Fibroblast of gingiva (primary cell): ENCODE data around the gene ALDH16A1.
"Not testable (repeated sequence)": the region's sequence is repeated elsewhere in the genome, so short reads cannot be mapped to it uniquely, and the experiment has no call there.

Source experiments
- DNase-seq: peaks from one replicate; pipeline ENCODE4 v3.0.0-alpha.2; 2011; ENCODE audit warnings: low read depth

Gene ALDH16A1

GRCh38 chr19:49465371-49465770 is 12.3 kb downstream of the ALDH16A1 start:
- no peak for DNase-seq

- no peak for DNase-seq
Observed at GRCh38 chr19:49468199-49468598, 15.2 kb downstream of the ALDH16A1 start.

GRCh38 chr19:49468746-49469447 is 15.9 kb downstream of the ALDH16A1 start:
- DNase-seq: peak; percentile 84

- DNase-seq: no peak
Observed at GRCh38 chr19:49469828-49470614, 17.0 kb downstream of the ALDH16A1 start.

- no peak for DNase-seq
Observed at GRCh38 chr19:49470615-49470978, 17.6 kb downstream of the ALDH16A1 start.

GRCh38 chr19:49472936-49473335 is 19.9 kb downstream of the ALDH16A1 start:
- DNase-seq: no peak

- DNase-seq: not testable (repeated sequence)
Observed at GRCh38 chr19:49473501-49473867, 20.5 kb downstream of the ALDH16A1 start.

GRCh38 chr19:49473868-49474541 is 21.0 kb downstream of the ALDH16A1 start, which contains the start of gene FLT3LG:
Gene FLT3LG (plus strand): TSS chr19:49474215. CDS start chr19:49474640, 425 bp downstream.
- DNase-seq: peak; percentile 71

- DNase-seq: no peak
Observed at GRCh38 chr19:49474542-49474924, 21.5 kb downstream of the ALDH16A1 start.

- DNase-seq: no peak
Observed at GRCh38 chr19:49475191-49475917, 22.3 kb downstream of the ALDH16A1 start.

- DNase-seq: peak; percentile 43
Observed at GRCh38 chr19:49475995-49476880, 23.2 kb downstream of the ALDH16A1 start.

- no peak for DNase-seq
Observed at GRCh38 chr19:49479975-49480628, 27.1 kb downstream of the ALDH16A1 start.

GRCh38 chr19:49481020-49481683 is 28.1 kb downstream of the ALDH16A1 start:
- no peak for DNase-seq

- DNase-seq: no peak
Observed at GRCh38 chr19:49486232-49486631, 33.2 kb downstream of the ALDH16A1 start.

- DNase-seq: no peak
Observed at GRCh38 chr19:49486710-49487276, 33.8 kb downstream of the ALDH16A1 start.

GRCh38 chr19:49487277-49488045 is 34.4 kb downstream of the ALDH16A1 start, which contains the start of gene RPL13A:
Gene RPL13A (plus strand): TSS chr19:49487608. CDS start chr19:49487630, 22 bp downstream.
- DNase-seq: peak; percentile 99

GRCh38 chr19:49488046-49488862 is 35.2 kb downstream of the ALDH16A1 start:
- no peak for DNase-seq
